ENCODE data around the gene B4GALT2.
A peak's percentile ranks its signal among the peaks of the same experiment; 100 is the strongest.

The B4GALT2 gene

GRCh38 chr1:44014365-44015104, 35.5 kb downstream of the B4GALT2 start:
- Mint-ChIP-seq H3K36me3 (ENCODE audit: low read depth) (no peaks in the 10 kb centered on the region), H3K4me3 (no peak overlapping the region), H3K4me1 (ENCODE audit: low read depth) (peaks cover 8% of the 10 kb centered on the region), H3K9me3 (no peaks in the 10 kb centered on the region), H3K27me3 (no peaks in the 10 kb centered on the region), H3K27ac (no peak overlapping the region)

- peaks cover 8% of the 10 kb centered on the region for H3K4me1 Mint-ChIP-seq (ENCODE audit: low read depth)
- H3K27me3 Mint-ChIP-seq, result no peaks in the 10 kb centered on the region
- no peaks in the 10 kb centered on the region for H3K9me3 Mint-ChIP-seq
- H3K36me3 Mint-ChIP-seq (ENCODE audit: low read depth), result no peaks in the 10 kb centered on the region
- H3K27ac Mint-ChIP-seq, result no peak overlapping the region
- no peak overlapping the region for H3K4me3 Mint-ChIP-seq
Observed at GRCh38 chr1:44015206-44015605, 36.2 kb downstream of the B4GALT2 start.

DNA sequence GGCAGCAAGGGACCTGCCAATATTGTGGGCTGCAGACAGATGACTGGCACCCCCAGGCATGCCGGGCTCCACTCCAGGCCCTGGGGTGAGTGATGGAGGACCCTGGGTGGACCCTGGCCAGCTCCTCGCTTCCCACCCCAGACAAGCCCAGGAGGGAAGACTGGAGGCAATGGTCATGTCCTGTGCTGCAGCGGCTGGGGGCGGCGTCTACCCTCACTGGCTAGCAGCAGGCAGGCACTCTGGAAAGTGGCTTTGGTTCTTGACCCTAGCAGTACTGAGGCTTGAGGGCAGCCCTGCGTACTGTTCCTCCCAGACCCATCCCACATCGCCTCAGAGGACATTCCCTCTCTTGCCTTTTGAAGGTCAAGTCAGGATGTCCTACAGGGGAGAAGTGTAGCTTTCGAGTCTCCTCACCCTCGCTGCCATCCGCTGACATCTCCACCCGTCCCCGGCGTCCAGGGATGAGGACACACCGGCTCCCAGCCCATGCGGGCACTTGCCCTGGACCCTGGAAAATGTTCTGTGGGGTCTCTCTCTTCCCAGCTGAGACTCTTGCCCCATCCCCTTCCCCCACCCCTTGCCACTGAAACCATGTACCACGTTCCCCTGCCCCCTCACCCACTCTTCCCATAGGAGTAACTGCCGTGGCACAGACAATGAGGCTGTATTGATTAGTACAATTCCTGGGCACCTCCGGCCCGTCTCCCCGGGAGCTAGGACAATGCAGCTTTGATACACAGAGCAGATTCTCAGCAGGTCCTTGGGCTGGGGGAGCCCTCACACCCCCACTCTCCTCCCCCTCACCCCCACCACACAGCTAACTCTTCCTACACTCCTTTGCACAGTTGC, 37.3 kb downstream of the B4GALT2 start:
- no peak overlapping the region for H3K4me3 Mint-ChIP-seq
- peaks cover 8% of the 10 kb centered on the region for H3K4me1 Mint-ChIP-seq (ENCODE audit: low read depth)
- H3K27me3 Mint-ChIP-seq, result no peaks in the 10 kb centered on the region
- H3K9me3 Mint-ChIP-seq, result no peaks in the 10 kb centered on the region
- no peak overlapping the region for H3K27ac Mint-ChIP-seq
- H3K36me3 Mint-ChIP-seq (ENCODE audit: low read depth), result no peaks in the 10 kb centered on the region

GRCh38 chr1:44016890-44017400, 37.9 kb downstream of the B4GALT2 start:
- Mint-ChIP-seq H3K36me3 (ENCODE audit: low read depth) (no peaks in the 10 kb centered on the region), H3K9me3 (no peaks in the 10 kb centered on the region), H3K4me1 (ENCODE audit: low read depth) (peaks cover 8% of the 10 kb centered on the region), H3K27me3 (no peaks in the 10 kb centered on the region), H3K4me3 (no peak overlapping the region), H3K27ac (no peak overlapping the region)

DNA sequence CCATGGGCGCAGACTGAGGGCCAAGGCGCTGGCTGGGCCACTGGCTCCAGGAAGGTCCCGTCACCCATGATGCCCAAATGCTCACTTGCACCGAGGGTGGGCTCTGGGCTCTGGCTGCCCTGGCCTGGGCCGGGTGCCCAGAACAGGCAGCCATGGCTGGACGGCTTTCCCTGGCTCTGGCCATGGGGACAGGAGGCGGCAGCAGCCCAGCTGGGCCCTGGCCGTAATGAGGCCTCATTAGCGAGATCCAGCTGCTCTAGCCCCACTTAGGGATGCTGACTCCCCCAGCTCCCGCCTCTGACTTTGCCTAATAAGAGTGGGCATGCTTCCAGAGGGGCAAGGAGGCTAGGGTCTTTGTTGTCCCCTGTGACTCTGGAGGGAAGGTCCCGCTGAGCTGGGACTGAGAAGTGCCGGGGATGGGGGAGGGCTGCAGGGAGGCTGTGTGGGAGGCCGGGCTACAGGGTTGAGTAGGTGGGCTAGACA, 40.5 kb downstream of the B4GALT2 start:
- H3K9me3 Mint-ChIP-seq, result no peaks in the 10 kb centered on the region
- no peak overlapping the region for H3K27ac Mint-ChIP-seq
- H3K27me3 Mint-ChIP-seq, result no peaks in the 10 kb centered on the region
- no peak overlapping the region for H3K4me3 Mint-ChIP-seq
- H3K4me1 Mint-ChIP-seq (ENCODE audit: low read depth), result no peaks in the 10 kb centered on the region
- H3K36me3 Mint-ChIP-seq (ENCODE audit: low read depth), result peaks cover 3% of the 10 kb centered on the region

DNA sequence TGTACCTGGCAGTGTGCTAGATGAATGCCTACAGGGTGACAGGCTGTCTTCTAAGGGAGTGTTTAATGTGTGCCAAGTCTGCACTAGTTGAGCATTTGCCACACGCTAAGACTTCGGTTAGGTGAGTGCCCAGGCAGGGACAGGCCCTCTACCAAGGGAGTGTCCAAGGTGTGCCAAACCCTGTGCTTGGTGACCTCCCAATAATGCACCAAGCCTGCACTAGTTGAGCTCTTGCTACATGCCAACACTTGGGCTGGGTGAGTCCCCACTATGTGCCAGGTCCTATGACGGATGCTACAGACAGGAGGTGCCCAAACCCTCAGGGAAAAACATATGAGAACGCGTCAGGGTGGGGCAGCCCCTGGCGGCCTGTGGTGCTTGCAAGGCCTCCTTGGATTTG, 41.5 kb downstream of the B4GALT2 start:
- Mint-ChIP-seq H3K9me3 (no peaks in the 10 kb centered on the region), H3K36me3 (ENCODE audit: low read depth) (peaks cover 8% of the 10 kb centered on the region), H3K27ac (no peak overlapping the region), H3K27me3 (no peaks in the 10 kb centered on the region), H3K4me3 (no peak overlapping the region), H3K4me1 (ENCODE audit: low read depth) (no peaks in the 10 kb centered on the region)

GRCh38 chr1:44021156-44021555, 42.1 kb downstream of the B4GALT2 start:
- no peaks in the 10 kb centered on the region for H3K27me3 Mint-ChIP-seq
- H3K4me3 Mint-ChIP-seq, result no peak overlapping the region
- H3K36me3 Mint-ChIP-seq (ENCODE audit: low read depth), result peaks cover 8% of the 10 kb centered on the region
- H3K27ac Mint-ChIP-seq, result no peak overlapping the region
- no peaks in the 10 kb centered on the region for H3K4me1 Mint-ChIP-seq (ENCODE audit: low read depth)
- H3K9me3 Mint-ChIP-seq, result no peaks in the 10 kb centered on the region

- no peak overlapping the region for H3K4me3 Mint-ChIP-seq
- H3K27ac Mint-ChIP-seq, result no peak overlapping the region
- H3K27me3 Mint-ChIP-seq, result no peaks in the 10 kb centered on the region
- H3K36me3 Mint-ChIP-seq (ENCODE audit: low read depth), result peaks cover 8% of the 10 kb centered on the region
- no peaks in the 10 kb centered on the region for H3K4me1 Mint-ChIP-seq (ENCODE audit: low read depth)
- no peaks in the 10 kb centered on the region for H3K9me3 Mint-ChIP-seq
Observed at GRCh38 chr1:44021581-44022321, 42.7 kb downstream of the B4GALT2 start.

- no peaks in the 10 kb centered on the region for H3K27me3 Mint-ChIP-seq
- H3K27ac Mint-ChIP-seq, result no peak overlapping the region
- H3K9me3 Mint-ChIP-seq, result no peaks in the 10 kb centered on the region
- peaks cover 8% of the 10 kb centered on the region for H3K36me3 Mint-ChIP-seq (ENCODE audit: low read depth)
- no peak overlapping the region for H3K4me3 Mint-ChIP-seq
- peaks cover 14% of the 10 kb centered on the region for H3K4me1 Mint-ChIP-seq (ENCODE audit: low read depth)
Observed at GRCh38 chr1:44024031-44024902, 45.3 kb downstream of the B4GALT2 start.

- no peak overlapping the region for H3K4me3 Mint-ChIP-seq
- no peak overlapping the region for H3K27ac Mint-ChIP-seq
Observed at GRCh38 chr1:44024903-44025525, 46.0 kb downstream of the B4GALT2 start.

DNA sequence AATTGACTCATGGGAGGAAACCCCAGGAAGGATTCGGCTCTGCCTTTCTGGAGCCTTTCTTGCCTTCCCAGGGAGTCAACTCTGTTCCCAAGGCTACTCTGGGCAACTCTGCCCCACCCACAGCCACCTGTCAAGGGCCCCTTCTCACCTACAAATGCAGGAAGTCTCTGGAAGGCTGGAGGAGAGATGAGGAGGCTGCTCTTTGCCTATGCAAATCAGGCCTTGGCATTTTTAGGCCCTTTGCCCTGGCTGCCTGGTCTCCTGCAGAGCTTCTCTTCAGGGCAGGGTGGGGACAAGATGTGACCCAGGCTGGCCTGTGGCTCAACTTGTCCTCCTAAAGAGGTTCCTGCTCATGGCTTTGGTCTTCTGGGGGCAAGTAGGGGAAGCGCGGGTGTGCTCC, 46.8 kb downstream of the B4GALT2 start:
- no peak overlapping the region for H3K27ac Mint-ChIP-seq

More at GRCh38 chr1:44024903-44025525, 46.0 kb downstream of the B4GALT2 start:
- Mint-ChIP-seq H3K4me1 (ENCODE audit: low read depth) (peaks cover 21% of the 10 kb centered on the region), H3K9me3 (no peaks in the 10 kb centered on the region), H3K27me3 (no peaks in the 10 kb centered on the region), H3K36me3 (ENCODE audit: low read depth) (peaks cover 8% of the 10 kb centered on the region)

DNA sequence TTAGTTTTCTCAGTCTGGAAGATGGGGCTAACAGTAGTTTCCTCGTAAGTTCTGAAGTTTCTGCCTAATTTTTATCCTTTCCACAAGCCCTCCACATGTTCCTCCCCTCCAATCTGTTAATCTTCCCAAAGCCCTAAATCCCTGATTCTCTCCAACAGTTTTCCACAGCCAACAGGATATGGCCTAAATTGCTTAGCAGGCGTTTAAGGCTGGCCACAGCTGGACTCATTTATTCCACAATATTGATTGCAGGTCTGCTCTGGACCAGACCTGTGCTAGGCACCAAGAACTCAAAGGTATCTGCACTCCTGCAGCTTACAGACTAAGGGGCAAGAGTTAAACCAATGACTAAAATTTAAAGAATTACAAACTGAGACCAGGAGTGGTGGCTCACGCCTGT, 48.3 kb downstream of the B4GALT2 start:
- Mint-ChIP-seq H3K27me3 (no peaks in the 10 kb centered on the region), H3K4me3 (no peak overlapping the region), H3K9me3 (no peaks in the 10 kb centered on the region), H3K27ac (no peak overlapping the region), H3K4me1 (ENCODE audit: low read depth) (peaks cover 25% of the 10 kb centered on the region), H3K36me3 (ENCODE audit: low read depth) (peaks cover 7% of the 10 kb centered on the region)

More for the DNA sequence above, 46.8 kb downstream of the B4GALT2 start:
- no peaks in the 10 kb centered on the region for H3K9me3 Mint-ChIP-seq
- H3K4me3 Mint-ChIP-seq, result no peak overlapping the region
- H3K4me1 Mint-ChIP-seq (ENCODE audit: low read depth), result peaks cover 21% of the 10 kb centered on the region
- H3K36me3 Mint-ChIP-seq (ENCODE audit: low read depth), result peaks cover 8% of the 10 kb centered on the region
- no peaks in the 10 kb centered on the region for H3K27me3 Mint-ChIP-seq

DNA sequence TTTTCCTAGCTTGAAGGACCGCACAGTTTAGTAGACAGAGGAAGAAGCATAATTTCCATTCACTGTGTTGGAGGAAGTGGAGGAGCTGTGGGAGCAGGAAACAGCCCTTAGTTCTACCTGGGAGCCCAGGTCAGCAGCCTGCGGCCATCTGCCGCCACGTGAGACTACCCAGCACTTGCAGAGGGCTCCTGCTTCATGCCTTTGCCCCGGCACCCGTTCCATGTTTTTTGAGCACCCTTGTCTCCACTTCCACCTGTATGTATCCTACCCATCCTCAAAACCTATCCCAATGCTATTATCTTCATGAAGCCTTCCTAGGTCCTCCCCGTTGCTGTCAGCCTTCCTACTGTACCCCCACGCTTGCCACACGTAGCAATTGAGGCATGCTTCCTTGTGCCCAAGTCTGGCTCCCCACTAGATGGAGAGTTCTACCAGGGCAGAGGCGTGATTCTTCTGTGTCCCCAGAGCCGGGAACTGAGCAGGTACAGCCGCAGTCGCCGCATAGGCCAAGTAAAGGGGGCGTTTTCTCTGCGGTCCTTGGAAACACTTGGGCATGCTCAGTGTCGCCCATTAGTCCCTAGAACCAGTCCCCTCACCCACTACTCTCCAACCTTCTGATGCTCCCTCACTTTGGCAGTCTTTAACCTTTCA, 50.4 kb downstream of the B4GALT2 start:
- Mint-ChIP-seq H3K36me3 (ENCODE audit: low read depth) (peaks cover 6% of the 10 kb centered on the region), H3K9me3 (no peaks in the 10 kb centered on the region), H3K4me3 (peak overlapping the region; percentile 92), H3K4me1 (ENCODE audit: low read depth) (peaks cover 25% of the 10 kb centered on the region), H3K27me3 (no peaks in the 10 kb centered on the region), H3K27ac (peak overlapping the region; percentile 95)

All from stimulated activated naive CD8-positive, alpha-beta T cell treated with anti-CD3 and anti-CD28 coated beads, Interleukin-15, Interleukin-2, amounts not matched to agents 100 ng/mL and 50 ng/mL, for 24 hours (primary cell).